Testis (tissue), 3 donors: ENCODE measurements around the gene NID1. TPM values are rescaled to one million over a fixed set of nuclear protein-coding genes. Genes with fewer than 3 reads are reported as not detected.
A peak's percentile ranks its signal among the peaks of the same experiment; 100 is the strongest.
"Not testable (repeated sequence)": the region's sequence is repeated elsewhere in the genome, so short reads cannot be mapped to it uniquely, and the experiment has no call there.

Experiments used
- DNase-seq: peaks from one replicate; pipeline ENCODE4 v3.0.0-alpha.2; 2019
- H3K27ac ChIP-seq, 2 donors: fragments of 200-600 bp; sonication (generic); one replicate each; pipeline ENCODE4 v1.5.1; 2019
- H3K27me3 ChIP-seq: fragments of 200-600 bp; sonication (generic); one replicate; pipeline ENCODE4 v1.5.1; 2019
- H3K36me3 ChIP-seq: fragments of 200-600 bp; sonication (generic); one replicate; pipeline ENCODE4 v1.5.1; 2017; ENCODE audit warnings: low read depth; ENCODE audit errors: missing control alignments
- H3K4me1 ChIP-seq: fragments of 200-600 bp; sonication (generic); one replicate; pipeline ENCODE4 v1.5.1; 2019
- H3K4me3 ChIP-seq, 2 donors: fragments of 200-600 bp; sonication (generic); one replicate each; pipeline ENCODE4 v1.5.1; 2017 to 2019
- H3K9me3 ChIP-seq: fragments of 200-600 bp; sonication (generic); one replicate; pipeline ENCODE4 v1.5.1; 2017
- CTCF ChIP-seq, 3 experiments: fragments of 450-650 bp in 2 of 3; fragments of 200-600 bp in 1 of 3; sonication (generic) in 1 of 3; IDR thresholded peaks; one replicate each; pipeline ENCODE4 v1.5.1; 2016 to 2019; ENCODE audit warnings: antibody characterized with exemption in 3 of 3, mild to moderate bottlenecking in 2 of 3, moderate library complexity in 1 of 3
- POLR2A ChIP-seq: fragments of 450-650 bp; IDR thresholded peaks from one replicate; pipeline ENCODE4 v1.6.1; 2017; ENCODE audit warnings: antibody characterized with exemption, mild to moderate bottlenecking, moderate library complexity
- WGBS, 2 donors: methylation state at CpG; one replicate each; pipeline ENCODE4 v1.1.5; 2018; 5-methylcytosine and 5-hydroxymethylcytosine counted together
- intact Hi-C: fragments of 100-400 bp; cut with DNase I; formaldehyde crosslinking; loops from one replicate; pipeline ENCODE4 v1.15.1; 2023; ENCODE audit warnings: low total_unique reads
- polyA plus RNA-seq: library from polyadenylated mRNA; stranded (reverse); fragments of 350-450 nt; fragmentation: Illumina TruSeq; extraction: RNeasy Lipid Tissue Mini Kit (QIAGEN cat#74804); gene quantifications from one replicate; pipeline ENCODE4 v1.2.3, GENCODE V29; 2014; ENCODE audit warnings: low read depth, low replicate concordance; ENCODE audit not compliant: insufficient read depth
- total RNA-seq, 2 donors: library from RNA; depleted of rRNA; stranded (reverse); fragments of >200 nt; gene quantifications; one replicate each; pipeline ENCODE4 v1.2.3, GENCODE V29; 2016

NID1 gene
- total and polyA plus RNA-seq, 3 donors from 2014 or later: 18.8 to 36.1 (median 21.0) TPM

DNA sequence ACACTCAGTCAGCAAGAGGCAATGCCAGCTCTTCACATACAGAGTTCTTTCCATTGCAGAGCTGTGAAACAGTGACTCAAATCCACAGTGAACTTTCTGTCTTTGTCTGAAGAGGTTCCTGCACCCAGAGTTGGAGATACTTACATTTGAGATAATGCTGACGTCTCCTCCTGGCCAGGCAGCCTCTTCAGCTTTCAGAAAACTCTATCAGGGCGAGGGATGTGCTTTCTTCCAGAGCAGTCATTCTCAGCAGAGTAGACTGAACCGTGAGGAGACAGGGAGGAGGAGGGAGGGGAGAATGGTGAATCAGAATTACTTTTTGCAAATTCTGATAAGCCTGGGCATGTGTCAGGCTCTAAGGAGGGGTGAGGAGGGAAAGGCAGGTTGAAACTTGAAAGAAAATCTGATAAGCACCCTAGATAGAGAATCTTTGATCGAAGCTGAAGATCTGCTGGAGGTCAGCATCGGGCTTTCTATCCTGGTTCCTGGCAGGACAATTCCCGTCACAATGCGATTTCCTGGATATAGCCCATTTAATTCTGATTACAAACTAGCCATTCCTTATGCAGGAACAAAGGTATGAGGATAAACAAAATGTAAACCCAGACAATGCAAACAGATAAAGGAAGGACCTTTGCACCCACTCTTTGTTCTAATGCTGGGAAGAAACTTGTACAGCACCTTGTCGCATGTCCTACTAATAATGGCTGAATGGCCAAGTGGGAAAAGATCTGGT, 18.9 kb upstream of the NID1 start:
- 28 to 34% methylated on average over 8 of the region's 8 CpGs for WGBS, 2 donors
- intact Hi-C loops: no loop called here
- Histone ChIP-seq H3K4me1 (peaks cover 10% of the 10 kb centered on the region), H3K9me3 (no peaks in the 10 kb centered on the region), H3K36me3 (no peaks in the 10 kb centered on the region), H3K4me3 (no peak overlapping the region), H3K27ac (peak overlapping the region in 1 of 2 donors; percentile 82), H3K27me3 (no peaks in the 10 kb centered on the region)
- no peak for TF ChIP-seq POLR2A
- TF ChIP-seq CTCF (IDR thresholded peaks at IDR 0.05): no peak
- DNase-seq: peak; percentile 72

DNA sequence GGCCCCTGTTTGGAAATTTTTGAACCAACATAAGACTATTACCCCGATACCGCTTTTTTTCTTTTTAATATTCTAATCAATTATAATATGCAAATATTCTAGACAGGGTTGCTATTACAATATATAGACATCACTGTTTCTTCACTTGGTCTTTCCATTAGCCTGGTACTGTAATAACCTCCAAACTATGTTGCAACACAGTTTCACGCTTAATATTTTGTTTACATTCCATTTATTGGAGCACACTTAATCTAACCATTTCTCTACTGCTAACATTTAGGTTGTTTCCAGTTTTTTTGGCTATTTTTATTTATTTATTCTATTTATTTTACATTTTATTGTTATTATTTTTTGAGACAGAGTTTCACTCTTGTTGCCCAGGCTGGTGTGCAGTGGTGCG, 17.6 kb upstream of the NID1 start:
- Histone ChIP-seq H3K4me3 (no peak overlapping the region), H3K4me1 (peaks cover 10% of the 10 kb centered on the region), H3K27ac (no peak overlapping the region), H3K27me3 (no peaks in the 10 kb centered on the region), H3K9me3 (no peaks in the 10 kb centered on the region), H3K36me3 (no peaks in the 10 kb centered on the region)
- intact Hi-C loops: no loop called here
- 89 to 95% methylated on average over 4 of the region's 4 CpGs for WGBS, 2 donors
- DNase-seq: no peak
- no peak for TF ChIP-seq POLR2A
- no peak for TF ChIP-seq CTCF (IDR thresholded peaks at IDR 0.05)

GRCh38 chr1:236081546-236082227, 16.8 kb upstream of the NID1 start:
- H3K9me3 ChIP-seq: no peaks in the 10 kb centered on the region
- WGBS, 2 donors: 90 to 95% methylated on average over 10 of the region's 10 CpGs
- H3K4me3 ChIP-seq: no peak overlapping the region
- H3K27ac ChIP-seq: no peak overlapping the region
- H3K4me1 ChIP-seq: peaks cover 10% of the 10 kb centered on the region
- no peaks in the 10 kb centered on the region for H3K36me3 ChIP-seq
- no peaks in the 10 kb centered on the region for H3K27me3 ChIP-seq
- intact Hi-C loops: no loop called here
- no peak for TF ChIP-seq POLR2A
- DNase-seq: no peak

DNA sequence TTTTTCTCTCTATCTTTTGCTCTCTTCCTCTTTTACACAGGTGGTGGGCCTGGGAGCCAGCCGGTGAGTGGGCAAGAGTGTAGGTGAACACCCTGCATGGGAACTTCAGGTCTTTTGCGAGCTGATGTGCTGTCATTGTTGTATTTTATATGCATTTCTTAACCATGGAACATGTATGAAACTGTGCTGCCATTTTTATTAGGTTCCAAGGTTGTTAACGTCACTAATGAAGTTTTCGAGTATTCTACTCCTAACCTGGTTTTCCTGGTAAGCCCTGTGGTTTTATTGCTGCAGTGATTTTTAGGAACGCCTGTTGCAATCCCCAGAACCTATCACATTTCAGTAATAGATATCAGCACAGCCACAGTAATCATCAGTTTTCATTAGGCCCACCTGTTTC, 14.8 kb upstream of the NID1 start:
- TF ChIP-seq CTCF (IDR thresholded peaks at IDR 0.05): no peak
- DNase-seq: no peak
- intact Hi-C loops: no loop called here
- H3K4me1 ChIP-seq: peaks cover 10% of the 10 kb centered on the region
- no peaks in the 10 kb centered on the region for H3K9me3 ChIP-seq
- no peak overlapping the region for H3K4me3 ChIP-seq
- WGBS, 2 donors: 93 to 96% methylated on average over 5 of the region's 5 CpGs
- no peak overlapping the region for H3K27ac ChIP-seq
- no peaks in the 10 kb centered on the region for H3K36me3 ChIP-seq
- no peaks in the 10 kb centered on the region for H3K27me3 ChIP-seq

- no peak for DNase-seq
- Histone ChIP-seq H3K4me1 (peaks cover 7% of the 10 kb centered on the region), H3K27ac (no peak overlapping the region), H3K9me3 (no peaks in the 10 kb centered on the region), H3K36me3 (no peaks in the 10 kb centered on the region), H3K27me3 (no peaks in the 10 kb centered on the region), H3K4me3 (no peak overlapping the region)
- no peak for TF ChIP-seq POLR2A
- 68 to 74% methylated on average over 2 of the region's 2 CpGs for WGBS, 2 donors
- intact Hi-C loops: no loop called here
Observed at GRCh38 chr1:236078993-236079392, 14.1 kb upstream of the NID1 start.

- 93 to 95% methylated on average over 4 of the region's 4 CpGs for WGBS, 2 donors
- intact Hi-C loops, DNase-seq, H3K27me3 ChIP-seq, H3K4me3 ChIP-seq, H3K36me3 ChIP-seq, H3K4me1 ChIP-seq, H3K9me3 ChIP-seq, H3K27ac ChIP-seq: not testable (repeated sequence)
Observed at GRCh38 chr1:236078077-236078476, 13.2 kb upstream of the NID1 start.
